Esophagus muscularis mucosa (tissue), 2 donors: ENCODE data around the gene ME1.

ENCODE experiments used
- EP300 ChIP-seq: sonication (generic); formaldehyde crosslinking; IDR thresholded peaks from one replicate; pipeline ENCODE4 v1.6.1; 2017; ENCODE audit warnings: antibody characterized with exemption
- POLR2A ChIP-seq: fragments of 450-650 bp; IDR thresholded peaks from one replicate; pipeline ENCODE4 v1.6.1; 2017; ENCODE audit warnings: antibody characterized with exemption, moderate library complexity, mild to moderate bottlenecking, low read depth

GRCh38 chr6:83413068-83413467 lies 17.8 kb downstream of the ME1 start:
- no peak for TF ChIP-seq POLR2A
- no peak for TF ChIP-seq EP300
